PFSK-1 (cell line): ENCODE results near the gene PTPN6.

Source experiments
- FOXP2 ChIP-seq: optimal IDR thresholded peaks from 2 replicates; pipeline ENCODE3; 2011; ENCODE audit warnings: borderline replicate concordance, control low read depth, inconsistent platforms; ENCODE audit not compliant: insufficient read depth; ENCODE audit errors: extremely low read length, extremely low read depth
- POLR2AphosphoS5 ChIP-seq: IDR thresholded peaks from 2 replicates; pipeline ENCODE4 v1.6.1; 2012; ENCODE audit warnings: low read depth, mild to moderate bottlenecking, control low read depth, low read length, moderate library complexity
- REST ChIP-seq, 2 experiments: IDR thresholded peaks; 2 replicates each; pipeline versions ENCODE4 v1.6.1 to v1.8.0; 2011 to 2012; ENCODE audit warnings: low read depth in 2 of 2, low read length in 2 of 2, control low read depth in 1 of 2, inconsistent platforms in 1 of 2, mild to moderate bottlenecking in 1 of 2, moderate library complexity in 1 of 2; ENCODE audit not compliant: insufficient read depth in 1 of 2
- SIN3A ChIP-seq: IDR thresholded peaks from 2 replicates; pipeline ENCODE4 v1.6.1; 2012; ENCODE audit warnings: mild to moderate bottlenecking, low read length, moderate library complexity, borderline replicate concordance; ENCODE audit not compliant: insufficient read depth
- TAF1 ChIP-seq: IDR thresholded peaks from 2 replicates; pipeline ENCODE4 v1.6.1; 2012; ENCODE audit warnings: low read length, control low read depth, borderline replicate concordance; ENCODE audit not compliant: insufficient read depth

PTPN6 gene

GRCh38 chr12:7009512-7009911 is 58.4 kb downstream of the PTPN6 start:
- no peak for TF ChIP-seq SIN3A
- TF ChIP-seq REST (IDR thresholded peaks at IDR 0.05; ENCODE audit: insufficient read depth in 1 of 2, low read depth in 2 of 2, low read length in 2 of 2), result no peak
- TF ChIP-seq FOXP2, result no peak
- TF ChIP-seq TAF1, result no peak
- no peak for TF ChIP-seq POLR2AphosphoS5
